Tibial artery (tissue), 4 donors: Measurements from ENCODE around the gene CHRNA10.

Experiments used
- DNase-seq, 2 donors: peaks; one replicate each; pipeline ENCODE4 v3.0.0-alpha.2; 2019
- H3K27ac ChIP-seq, 2 donors: fragments of 200-600 bp; sonication (generic) in 1 of 2; 1 replicate in 1 of 2; 2 replicates in 1 of 2; pipeline ENCODE4 v1.5.1; 2018 to 2019; ENCODE audit warnings: mild to moderate bottlenecking in 1 of 2
- H3K27me3 ChIP-seq, 2 donors: fragments of 200-600 bp; sonication (generic) in 1 of 2; one replicate each; pipeline versions ENCODE4 v1.5.1 to v1.6.0; 2016 to 2019
- H3K36me3 ChIP-seq, 3 donors: fragments of 200-600 bp; sonication (generic) in 2 of 3; one replicate each; pipeline ENCODE4 v1.5.1; 2016 to 2019; ENCODE audit warnings: mild to moderate bottlenecking in 2 of 3
- H3K4me1 ChIP-seq, 4 donors: fragments of 200-600 bp; sonication (generic) in 2 of 4; 1 replicate in 3 of 4; 2 replicates in 1 of 4; pipeline ENCODE4 v1.5.1; 2016 to 2019
- H3K4me3 ChIP-seq, 2 donors: fragments of 200-600 bp; sonication (generic) in 1 of 2; 1 replicate in 1 of 2; 2 replicates in 1 of 2; pipeline ENCODE4 v1.5.1; 2018 to 2019; ENCODE audit warnings: mild to moderate bottlenecking in 2 of 2
- H3K9me3 ChIP-seq, 3 donors: fragments of 200-600 bp; sonication (generic) in 1 of 3; one replicate each; pipeline ENCODE4 v1.5.1; 2016 to 2019
- intact Hi-C: fragments of 100-400 bp; cut with DNase I; formaldehyde crosslinking; loops from one replicate; pipeline ENCODE4 v1.15.0; 2023; ENCODE audit warnings: low total_unique reads
- TF ChIP-seq, protein P1 (sequence below), 2 experiments: fragments of 200-600 bp in 1 of 2; fragments of 450-650 bp in 1 of 2; IDR thresholded peaks; one replicate each; pipeline ENCODE4 v1.5.1; 2017 to 2019; ENCODE audit warnings: antibody characterized with exemption in 2 of 2, mild to moderate bottlenecking in 1 of 2, moderate library complexity in 1 of 2

The CHRNA10 gene

DNA sequence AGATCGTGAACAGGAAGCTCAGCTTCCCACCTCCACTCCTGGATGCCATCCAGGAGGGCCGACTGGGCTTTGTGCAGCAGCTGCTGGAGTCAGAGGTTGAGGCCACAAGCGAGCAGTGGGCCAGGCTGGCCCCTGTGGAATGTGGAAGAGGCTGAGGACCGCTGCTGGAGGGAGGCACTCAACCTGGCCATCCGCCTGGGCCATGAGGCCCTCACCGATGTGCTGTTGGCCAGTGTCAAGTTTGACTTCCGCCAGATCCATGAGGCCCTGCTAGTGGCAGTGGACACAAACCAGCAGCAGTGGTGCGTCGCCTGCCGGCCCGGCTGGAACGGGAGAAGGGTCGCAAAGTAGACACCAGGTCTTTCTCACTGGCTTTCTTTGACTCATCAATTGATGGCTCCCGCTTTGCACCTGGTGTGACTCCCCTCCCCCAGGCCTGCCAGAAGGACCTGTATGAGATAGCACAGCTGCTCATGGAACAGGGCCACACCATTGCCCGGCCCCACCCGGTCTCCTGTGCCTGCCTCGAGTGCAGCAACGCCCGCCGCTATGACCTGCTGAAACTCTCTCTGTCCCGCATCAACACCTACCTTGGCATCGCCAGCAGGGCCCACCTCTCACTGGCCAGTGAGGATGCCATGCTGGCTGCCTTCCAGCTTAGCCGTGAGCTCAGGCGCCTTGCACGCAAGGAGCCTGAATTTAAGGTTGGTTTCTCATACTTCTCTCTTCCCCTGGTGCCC lies 54.3 kb downstream of the CHRNA10 start:
- intact Hi-C loops: no loop called here
- no peaks in the 10 kb centered on the region for H3K9me3 ChIP-seq
- peak in 1 of 2 donors; percentile 62 for DNase-seq
- peaks cover 0 to 7% of the 10 kb centered on the region in 2 donors for H3K27me3 ChIP-seq
- TF ChIP-seq, protein P1, sequence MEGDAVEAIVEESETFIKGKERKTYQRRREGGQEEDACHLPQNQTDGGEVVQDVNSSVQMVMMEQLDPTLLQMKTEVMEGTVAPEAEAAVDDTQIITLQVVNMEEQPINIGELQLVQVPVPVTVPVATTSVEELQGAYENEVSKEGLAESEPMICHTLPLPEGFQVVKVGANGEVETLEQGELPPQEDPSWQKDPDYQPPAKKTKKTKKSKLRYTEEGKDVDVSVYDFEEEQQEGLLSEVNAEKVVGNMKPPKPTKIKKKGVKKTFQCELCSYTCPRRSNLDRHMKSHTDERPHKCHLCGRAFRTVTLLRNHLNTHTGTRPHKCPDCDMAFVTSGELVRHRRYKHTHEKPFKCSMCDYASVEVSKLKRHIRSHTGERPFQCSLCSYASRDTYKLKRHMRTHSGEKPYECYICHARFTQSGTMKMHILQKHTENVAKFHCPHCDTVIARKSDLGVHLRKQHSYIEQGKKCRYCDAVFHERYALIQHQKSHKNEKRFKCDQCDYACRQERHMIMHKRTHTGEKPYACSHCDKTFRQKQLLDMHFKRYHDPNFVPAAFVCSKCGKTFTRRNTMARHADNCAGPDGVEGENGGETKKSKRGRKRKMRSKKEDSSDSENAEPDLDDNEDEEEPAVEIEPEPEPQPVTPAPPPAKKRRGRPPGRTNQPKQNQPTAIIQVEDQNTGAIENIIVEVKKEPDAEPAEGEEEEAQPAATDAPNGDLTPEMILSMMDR (IDR thresholded peaks at IDR 0.05): no peak
- H3K4me1 ChIP-seq: no peaks in the 10 kb centered on the region
- H3K4me3 ChIP-seq: no peak overlapping the region
- no peak overlapping the region for H3K27ac ChIP-seq
- no peaks in the 10 kb centered on the region for H3K36me3 ChIP-seq

DNA sequence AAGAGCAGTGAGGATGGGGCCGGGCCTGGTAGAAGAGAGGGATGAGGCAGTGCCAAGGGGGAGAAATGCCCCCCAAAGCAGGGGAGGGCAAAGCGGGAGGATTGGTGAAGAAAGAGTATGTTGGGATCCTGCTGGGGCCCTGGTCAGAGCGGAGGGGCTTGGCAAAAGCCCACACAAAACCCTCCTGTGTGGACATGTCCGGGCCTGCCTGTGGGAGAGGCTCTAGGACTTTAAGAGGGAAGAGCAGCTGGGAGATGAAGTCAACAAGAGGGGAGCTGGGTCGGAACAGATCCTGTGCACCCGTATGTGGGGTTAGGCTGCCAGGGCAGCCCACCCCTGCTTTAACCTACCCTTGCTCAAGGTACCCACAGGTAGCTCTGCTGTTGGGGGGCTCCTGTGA lies 55.2 kb downstream of the CHRNA10 start:
- Histone ChIP-seq H3K4me3 (no peak overlapping the region), H3K9me3 (no peaks in the 10 kb centered on the region), H3K27me3 (peaks cover 0 to 7% of the 10 kb centered on the region in 2 donors), H3K4me1 (no peaks in the 10 kb centered on the region), H3K27ac (no peak overlapping the region), H3K36me3 (no peaks in the 10 kb centered on the region)
- intact Hi-C loops: no loop called here
- DNase-seq: peak in 1 of 2 donors; percentile 55
- TF ChIP-seq, protein P1 (IDR thresholded peaks at IDR 0.05): no peak
